HG03175 (cell line): Measurements from ENCODE around the gene THBS4.

ENCODE experiments used
- ATAC-seq: cut with Tn5 transposase; IDR thresholded peaks from one replicate; pipeline ENCODE4 v1.9.1; 2021; ENCODE audit warnings: mild to moderate bottlenecking, moderate library complexity; ENCODE audit not compliant: unreplicated experiment

The THBS4 gene

DNA sequence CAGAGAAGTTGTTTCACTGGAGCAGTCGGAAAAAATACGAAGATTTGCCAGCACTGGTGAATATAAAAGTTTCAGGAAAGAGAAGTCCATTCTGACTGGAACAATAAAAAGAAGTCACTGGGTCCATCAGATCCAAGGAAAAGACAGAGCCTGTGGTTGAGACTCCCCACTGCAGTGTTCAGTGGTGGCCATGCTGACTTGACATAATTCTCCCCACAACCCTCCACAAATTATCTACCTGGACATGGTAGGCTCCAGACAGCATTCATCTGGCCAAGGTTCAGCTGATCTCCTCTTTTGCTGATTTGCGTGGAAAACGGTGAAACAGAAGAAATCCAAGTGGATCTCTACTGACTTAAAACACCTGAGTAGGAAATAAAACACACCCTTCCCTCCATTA is 8.0 kb downstream of the THBS4 start:
- no peak for ATAC-seq

DNA sequence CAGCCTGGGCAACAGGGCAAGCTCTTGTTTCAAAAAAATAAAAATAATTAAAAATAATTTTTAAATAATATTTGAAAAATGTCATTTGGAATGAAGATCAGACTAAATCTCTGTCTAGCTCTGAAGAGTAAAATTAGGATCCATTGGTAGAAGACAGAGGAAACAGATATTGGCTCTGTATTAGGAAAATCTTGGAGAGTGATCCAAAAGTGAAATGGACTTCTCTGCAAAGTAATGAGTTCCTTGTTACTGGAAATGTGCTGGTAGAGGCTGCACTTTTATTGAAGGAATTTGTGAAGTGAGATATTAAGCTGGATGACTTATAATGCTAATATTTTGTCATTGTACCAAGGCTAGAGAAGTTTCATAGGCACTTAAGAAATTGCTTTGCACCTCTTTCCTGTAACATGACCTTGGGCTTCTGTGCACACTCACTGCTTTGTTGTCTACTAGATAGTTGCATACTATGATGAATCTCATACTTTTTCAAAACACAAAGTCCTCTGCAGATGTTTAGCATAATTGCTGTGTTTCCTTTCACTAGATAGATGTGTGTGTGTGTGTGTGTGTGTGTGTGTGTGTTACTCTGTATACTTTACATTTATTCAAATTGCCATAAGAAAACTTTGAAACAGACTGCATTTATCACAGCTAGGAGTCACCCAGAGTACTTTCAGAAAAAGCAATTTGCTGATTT is 13.1 kb downstream of the THBS4 start:
- no peak for ATAC-seq

DNA sequence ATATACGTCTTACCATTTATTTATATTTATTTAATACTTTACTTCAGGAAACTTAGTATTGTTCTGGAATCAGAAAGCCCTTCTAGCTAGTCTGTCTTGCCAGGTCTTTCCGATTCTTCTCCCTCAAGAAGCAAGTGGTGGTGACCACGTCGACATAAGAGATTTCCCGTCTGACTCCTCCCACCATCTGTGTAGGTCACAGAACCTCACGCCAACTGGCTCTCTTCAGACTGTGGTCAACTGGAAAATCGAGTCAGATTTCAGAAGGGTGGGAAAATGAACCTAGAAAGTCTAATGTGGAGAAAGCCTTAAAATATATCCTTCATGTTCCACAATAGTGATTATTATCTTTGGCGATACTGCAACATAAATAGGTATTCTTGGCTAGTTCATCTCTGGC is 17.3 kb downstream of the THBS4 start:
- no peak for ATAC-seq

DNA sequence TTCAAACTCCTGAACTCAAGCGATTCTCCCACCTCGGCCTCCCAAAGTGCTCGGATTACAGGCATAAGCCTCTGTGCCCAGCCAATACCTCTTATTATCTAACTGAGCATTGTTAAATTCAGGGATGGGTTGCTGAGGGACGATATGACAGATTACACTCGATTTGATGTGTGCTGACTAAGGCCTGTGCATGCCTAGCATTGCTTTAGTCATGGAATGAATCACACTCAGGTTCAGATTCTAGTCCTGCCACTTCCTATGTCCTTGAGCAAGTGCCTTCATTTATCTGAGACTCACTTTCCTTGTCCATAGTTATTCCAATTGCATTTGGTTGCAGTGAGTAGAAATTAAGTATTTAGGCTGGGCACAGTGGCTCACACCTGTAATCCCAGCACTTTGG is 19.5 kb downstream of the THBS4 start:
- no peak for ATAC-seq

DNA sequence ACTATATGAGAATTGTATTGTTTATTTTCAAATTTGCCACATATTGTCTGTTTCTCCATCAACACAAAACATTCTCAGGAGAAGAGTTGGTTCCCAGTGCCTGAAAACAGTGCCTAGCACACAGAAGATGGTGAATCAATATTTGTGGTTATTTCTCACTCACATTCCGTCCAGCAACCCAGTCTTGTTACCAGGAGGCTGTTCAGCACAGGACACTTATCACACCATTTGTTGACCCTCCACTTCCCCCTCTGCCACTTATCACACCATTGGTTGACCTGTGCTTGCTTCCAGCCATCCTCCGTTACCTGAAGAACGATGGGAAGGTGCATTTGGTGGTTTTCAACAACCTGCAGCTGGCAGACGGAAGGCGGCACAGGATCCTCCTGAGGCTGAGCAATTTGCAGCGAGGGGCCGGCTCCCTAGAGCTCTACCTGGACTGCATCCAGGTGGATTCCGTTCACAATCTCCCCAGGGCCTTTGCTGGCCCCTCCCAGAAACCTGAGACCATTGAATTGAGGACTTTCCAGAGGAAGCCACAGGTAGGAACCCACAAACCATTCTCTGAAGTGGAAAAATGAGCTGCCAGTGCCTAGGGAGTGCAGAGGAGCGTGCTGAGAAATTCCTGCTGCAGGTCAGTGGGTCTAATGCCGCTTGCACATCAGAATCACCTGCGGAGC is 20.5 kb downstream of the THBS4 start:
- no peak for ATAC-seq

DNA sequence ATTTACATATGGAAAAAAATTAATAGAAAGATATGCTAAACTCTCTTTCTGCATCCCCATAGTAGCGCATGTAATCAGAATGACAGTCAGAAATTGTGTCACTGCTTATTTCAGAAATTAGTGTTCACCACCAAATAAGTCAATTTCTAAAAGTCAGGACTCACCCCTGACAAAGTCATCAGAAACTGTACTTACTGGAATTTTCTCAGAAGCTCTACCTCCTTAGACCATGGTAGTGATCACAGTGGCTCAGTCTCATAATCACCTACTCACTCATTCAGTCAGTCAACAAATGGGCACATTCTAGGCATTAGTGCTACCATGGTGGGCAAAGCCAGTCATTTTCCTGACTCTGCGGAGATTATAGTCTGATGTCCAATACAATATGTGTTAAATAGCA is 22.0 kb downstream of the THBS4 start:
- no peak for ATAC-seq

DNA sequence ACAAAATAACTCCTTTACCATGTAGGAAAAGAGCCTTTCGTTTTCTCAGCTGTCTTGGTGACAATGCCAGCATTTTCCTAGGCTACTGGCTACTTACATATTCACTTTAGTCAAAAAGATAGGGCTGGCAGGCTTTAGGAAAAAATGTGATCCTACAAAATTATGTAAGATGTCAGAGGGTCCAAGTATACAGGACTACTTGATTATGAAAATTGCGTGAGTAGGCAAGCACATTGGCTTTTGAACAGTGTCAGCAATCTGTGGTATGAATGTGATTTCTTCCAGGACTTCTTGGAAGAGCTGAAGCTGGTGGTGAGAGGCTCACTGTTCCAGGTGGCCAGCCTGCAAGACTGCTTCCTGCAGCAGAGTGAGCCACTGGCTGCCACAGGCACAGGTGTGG is 22.8 kb downstream of the THBS4 start:
- no peak for ATAC-seq

DNA sequence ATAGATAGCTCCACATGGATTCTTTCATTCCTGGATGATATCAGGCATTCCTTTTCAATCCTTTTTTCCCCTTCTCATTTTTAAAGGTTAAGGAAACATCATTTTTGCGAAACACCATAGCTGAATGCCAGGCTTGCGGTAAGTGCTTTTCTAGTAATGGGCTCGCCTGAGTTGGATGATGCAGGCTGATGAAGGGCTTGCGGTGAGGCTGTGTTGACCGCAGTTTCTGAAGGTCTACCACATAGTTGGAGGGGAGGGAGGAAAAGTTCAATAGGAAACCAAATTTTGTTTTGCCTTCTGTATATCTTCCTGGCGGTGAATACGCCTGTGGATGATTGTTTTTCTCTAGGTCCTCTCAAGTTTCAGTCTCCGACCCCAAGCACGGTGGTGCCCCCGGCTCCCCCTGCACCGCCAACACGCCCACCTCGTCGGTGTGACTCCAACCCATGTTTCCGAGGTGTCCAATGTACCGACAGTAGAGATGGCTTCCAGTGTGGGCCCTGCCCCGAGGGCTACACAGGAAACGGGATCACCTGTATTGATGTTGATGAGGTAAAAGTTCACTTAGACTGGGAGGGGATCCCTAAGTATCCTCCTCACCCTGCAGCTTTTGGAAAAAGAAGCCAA is 24.3 kb downstream of the THBS4 start:
- ATAC-seq, result no peak

DNA sequence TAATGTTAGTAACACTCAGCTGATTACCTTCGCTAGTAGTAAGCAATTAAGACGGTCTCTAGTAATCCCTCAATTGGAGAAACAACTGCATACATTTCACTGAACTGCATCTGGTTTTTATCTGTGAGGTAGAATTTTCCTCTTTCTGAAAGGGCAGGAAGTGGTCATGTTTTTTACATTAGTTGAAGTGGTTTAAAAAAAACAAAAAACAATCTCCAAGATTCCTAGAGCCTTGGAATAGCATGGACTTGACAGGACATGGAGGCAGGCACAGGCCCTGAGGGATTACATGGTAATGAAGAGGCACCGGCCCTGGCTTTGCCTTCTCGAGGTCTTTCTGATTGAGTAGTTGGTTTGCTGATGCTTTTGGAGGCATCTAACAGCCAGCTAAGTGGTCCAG is 25.8 kb downstream of the THBS4 start:
- ATAC-seq, result no peak

DNA sequence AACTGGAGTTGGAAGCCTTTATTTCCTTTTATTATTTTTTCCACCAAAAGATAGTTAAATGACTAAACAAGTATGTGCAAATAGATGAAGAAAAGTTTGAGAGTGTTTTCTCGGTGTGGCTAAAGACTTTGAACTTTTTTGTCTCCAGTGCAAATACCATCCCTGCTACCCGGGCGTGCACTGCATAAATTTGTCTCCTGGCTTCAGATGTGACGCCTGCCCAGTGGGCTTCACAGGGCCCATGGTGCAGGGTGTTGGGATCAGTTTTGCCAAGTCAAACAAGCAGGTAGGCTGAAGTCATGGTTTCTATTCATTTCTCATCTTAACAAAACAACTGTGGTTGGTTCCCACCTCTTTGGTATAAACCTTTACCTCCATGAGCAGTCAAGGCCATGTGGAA is 26.4 kb downstream of the THBS4 start:
- no peak for ATAC-seq

DNA sequence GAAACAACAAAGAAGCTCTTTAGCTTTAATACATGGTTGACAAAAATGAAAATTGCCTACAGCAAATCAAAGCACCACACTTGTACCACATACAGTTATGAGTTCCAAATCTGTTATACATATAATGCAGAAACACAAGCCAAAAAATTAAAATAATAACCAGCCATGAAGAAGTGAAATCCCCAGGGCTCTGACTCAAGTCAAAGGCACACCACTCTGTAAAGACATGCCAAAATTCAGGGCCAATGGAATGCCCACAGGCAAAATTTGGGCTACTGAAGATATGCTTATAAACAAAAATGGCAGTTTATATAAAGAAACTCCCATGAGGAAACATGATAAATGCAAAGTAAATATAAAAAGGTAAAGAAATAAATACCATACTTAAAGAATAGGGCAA is 29.0 kb downstream of the THBS4 start:
- no peak for ATAC-seq

DNA sequence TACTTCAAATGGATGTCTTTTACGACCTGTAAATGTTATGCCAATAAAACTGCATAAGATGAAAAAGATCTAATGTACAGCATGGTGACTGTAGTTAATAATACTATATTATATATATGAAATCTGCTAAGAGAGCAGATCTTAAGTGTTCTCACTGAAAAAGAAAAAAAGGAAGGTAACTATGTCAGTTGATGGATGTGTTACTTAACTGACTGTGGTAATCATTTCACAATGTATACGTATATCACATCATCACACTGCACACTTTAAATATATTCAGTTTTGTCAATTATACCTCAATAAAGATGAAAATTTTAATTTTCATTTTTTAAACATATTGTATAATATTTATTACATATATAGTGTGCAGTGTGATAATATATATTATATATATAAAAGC is 31.9 kb downstream of the THBS4 start:
- ATAC-seq, result no peak

DNA sequence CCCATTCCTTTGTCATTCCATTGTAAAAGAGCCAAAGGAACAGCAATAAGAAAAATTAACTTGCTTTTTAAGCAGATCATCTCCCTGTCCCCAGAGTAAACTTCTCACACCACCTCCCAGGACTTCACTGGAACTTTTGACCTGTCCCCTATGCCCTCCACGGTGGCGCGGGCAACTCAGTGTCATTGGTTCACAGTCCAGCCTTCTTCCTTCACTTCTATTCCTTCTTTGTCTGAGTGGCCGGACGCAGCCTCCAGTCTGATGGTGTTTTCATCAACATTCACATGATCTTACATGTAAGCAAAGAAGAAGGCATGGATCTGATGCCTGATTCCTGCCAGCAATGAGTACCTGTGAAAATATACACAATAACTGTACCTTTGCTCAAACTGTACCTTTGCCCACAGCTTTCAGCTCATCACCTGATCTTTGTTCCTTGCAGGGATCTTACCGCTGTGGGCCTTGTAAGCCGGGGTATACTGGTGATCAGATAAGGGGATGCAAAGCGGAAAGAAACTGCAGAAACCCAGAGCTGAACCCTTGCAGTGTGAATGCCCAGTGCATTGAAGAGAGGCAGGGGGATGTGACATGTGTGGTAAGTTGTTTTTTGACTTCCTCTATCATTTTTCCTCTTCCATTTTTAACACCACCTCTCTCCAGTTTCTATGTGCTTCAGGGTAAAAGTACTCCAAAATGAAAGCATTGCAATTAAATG is 32.5 kb downstream of the THBS4 start:
- no peak for ATAC-seq

DNA sequence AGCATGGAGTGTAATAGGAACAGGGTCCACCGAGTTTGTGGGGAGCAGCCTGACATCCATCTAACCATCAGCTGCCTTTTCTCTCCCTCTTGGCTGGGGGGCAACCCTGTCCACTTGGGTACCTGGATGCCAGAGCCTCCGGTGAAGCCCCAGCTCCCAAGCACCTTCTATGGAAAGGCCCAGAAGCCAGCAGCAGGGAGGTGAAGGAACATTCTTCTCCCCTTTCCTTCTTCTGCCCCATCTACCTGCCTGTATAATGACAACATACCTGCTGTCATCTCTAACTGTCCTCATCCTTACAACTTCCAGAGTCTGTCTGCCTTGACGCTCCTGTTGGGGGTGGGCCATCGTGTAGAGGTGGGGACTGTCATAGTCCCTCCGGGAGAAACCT is 33.1 kb downstream of the THBS4 start:
- no peak for ATAC-seq

DNA sequence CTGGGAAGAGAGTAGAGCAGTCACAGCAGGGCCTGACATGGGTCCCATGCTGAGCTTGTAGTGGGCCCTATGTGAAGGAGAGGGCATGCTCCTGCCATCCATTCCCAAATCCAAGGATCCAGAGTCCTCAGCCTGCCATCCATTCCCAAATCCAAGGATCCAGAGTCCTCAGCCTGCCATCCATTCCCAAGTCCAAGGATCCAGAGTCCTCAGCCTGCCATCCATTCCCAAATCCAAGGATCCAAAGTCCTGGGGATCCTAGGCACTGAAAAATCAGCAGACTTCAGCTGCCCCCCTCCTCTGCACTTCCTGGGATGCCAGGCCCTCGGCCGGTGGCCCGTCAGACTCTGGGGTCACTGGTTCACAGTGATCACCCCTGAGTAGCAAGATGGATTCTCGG is 33.6 kb downstream of the THBS4 start:
- no peak for ATAC-seq

DNA sequence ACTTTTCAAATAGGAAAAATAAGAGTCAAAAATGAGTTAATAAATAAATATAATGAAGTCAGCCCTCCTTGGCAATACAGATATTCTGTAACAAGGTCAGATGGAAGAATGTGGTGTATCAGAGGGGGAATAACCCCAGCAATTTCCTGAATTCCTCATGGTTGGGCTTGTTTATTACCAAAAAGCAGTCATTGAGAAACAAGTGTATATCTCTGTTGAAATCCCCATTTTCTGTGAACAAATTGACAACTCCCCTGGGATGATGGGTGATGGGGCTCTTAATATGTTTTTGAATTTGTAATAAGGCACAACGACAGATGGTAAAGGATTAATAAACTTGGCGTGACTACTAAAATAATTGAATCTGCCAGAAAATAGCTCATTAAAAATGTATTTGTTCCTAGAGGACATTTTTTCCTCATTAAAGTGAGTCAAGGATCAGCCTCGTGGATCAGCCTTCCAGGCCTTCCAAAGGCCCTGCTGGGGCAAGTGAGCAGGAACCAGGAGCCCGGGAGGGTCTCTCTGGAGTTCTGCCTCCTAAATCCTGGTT is 34.2 kb downstream of the THBS4 start:
- no peak for ATAC-seq

DNA sequence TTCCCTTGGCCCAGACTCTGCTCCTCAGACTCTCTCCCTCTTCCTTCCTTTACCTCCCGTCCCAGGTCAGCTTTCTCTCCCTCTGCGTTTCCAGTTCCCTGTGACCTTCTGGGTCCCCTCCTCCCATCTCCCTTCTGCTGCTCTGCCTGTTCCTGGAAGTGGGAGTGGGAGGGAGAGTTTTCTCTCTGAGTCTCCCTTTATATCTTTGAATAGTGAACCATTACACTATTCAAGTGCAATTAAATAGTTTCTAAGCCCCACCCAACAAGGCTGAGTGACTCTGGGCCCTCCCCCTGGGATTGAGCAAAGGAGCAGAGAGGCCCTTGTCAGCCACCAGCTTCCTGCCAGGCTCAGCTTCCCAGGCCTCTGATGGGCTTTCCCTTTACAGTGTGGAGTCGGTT is 34.8 kb downstream of the THBS4 start:
- peak; percentile 25 for ATAC-seq

DNA sequence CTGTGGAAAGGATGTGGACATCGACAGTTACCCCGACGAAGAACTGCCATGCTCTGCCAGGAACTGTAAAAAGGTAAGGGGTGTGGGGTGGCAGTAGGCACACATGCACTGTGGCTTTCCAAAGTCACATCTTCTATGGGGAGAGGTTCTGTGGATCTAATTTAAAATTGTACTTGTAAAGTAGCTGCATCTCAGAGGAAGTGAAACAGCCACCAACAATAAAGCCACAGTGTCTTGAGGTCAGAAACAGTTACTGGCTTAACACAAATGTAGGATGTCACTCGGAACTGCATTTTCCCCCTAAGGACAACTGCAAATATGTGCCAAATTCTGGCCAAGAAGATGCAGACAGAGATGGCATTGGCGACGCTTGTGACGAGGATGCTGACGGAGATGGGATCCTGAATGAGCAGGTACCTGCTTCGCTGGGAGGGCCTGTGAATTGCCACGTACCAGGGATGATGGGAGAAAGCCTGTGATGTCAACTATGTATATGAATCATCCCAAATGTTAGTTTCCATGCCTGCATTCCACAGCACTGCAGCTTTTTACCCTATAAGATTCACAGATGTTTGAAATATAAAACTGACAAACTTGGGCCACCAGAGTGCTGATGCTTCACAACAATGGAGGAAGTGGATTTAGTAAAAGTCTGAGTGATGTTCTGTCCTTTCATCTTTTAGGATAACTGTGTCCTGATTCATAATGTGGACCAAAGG is 35.3 kb downstream of the THBS4 start:
- ATAC-seq, result peak; percentile 67

DNA sequence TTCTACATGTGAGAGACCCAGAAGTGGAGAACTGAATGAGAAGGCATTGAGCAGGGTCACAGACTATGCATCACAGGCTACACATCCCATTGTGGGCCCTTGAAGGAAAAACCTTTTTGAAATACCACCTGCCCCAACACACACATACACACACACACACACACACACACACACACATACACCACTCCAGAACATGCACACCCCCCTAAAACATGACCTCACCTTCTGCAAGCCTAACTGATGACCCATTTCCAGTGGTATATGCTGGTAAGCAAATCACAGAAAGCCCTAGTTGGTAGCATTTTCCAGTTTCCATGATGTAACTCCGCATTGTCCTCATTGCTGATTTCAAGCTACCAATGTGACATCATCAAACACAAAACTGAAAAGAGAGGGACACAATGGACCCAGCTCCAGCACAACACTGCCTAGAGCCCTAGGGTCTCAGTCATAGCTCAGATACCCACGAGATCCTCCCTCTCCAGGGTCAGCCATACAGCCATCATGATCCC is 36.4 kb downstream of the THBS4 start:
- ATAC-seq, result no peak
